GM21526 (cell line): Measurements from ENCODE around the gene STRN3.
"Not testable (repeated sequence)": the region's sequence is repeated elsewhere in the genome, so short reads cannot be mapped to it uniquely, and the experiment has no call there.

ENCODE experiments used
- ATAC-seq: cut with Tn5 transposase; IDR thresholded peaks from one replicate; pipeline ENCODE4 v1.9.1; 2021; ENCODE audit warnings: moderate library complexity; ENCODE audit not compliant: unreplicated experiment, low FRiP score

Gene STRN3

GRCh38 chr14:30925254-30925653, 100.9 kb downstream of the STRN3 start:
- ATAC-seq, result no peak

- ATAC-seq, result no peak
These were observed 104.4 kb downstream of the STRN3 start for GRCh38 chr14:30921788-30922187.

GRCh38 chr14:30921305-30921704, 104.9 kb downstream of the STRN3 start:
- no peak for ATAC-seq

GRCh38 chr14:30915596-30915995, 110.6 kb downstream of the STRN3 start:
- ATAC-seq, result no peak

GRCh38 chr14:30914812-30915211, 111.4 kb downstream of the STRN3 start:
- no peak for ATAC-seq

- no peak for ATAC-seq
These were observed 117.4 kb downstream of the STRN3 start for GRCh38 chr14:30908826-30909225.

GRCh38 chr14:30907659-30908057, 118.5 kb downstream of the STRN3 start:
- no peak for ATAC-seq

- ATAC-seq, result no peak
These were observed 119.2 kb downstream of the STRN3 start for GRCh38 chr14:30906752-30907658.

- no peak for ATAC-seq
These were observed 122.7 kb downstream of the STRN3 start for GRCh38 chr14:30903285-30904124.

- not testable (repeated sequence) for ATAC-seq
These were observed 129.1 kb downstream of the STRN3 start for GRCh38 chr14:30897121-30897520.

- ATAC-seq, result no peak
These were observed 129.7 kb downstream of the STRN3 start for GRCh38 chr14:30896435-30896834.

GRCh38 chr14:30894923-30895515, 131.2 kb downstream of the STRN3 start:
- no peak for ATAC-seq

- no peak for ATAC-seq
These were observed 132.4 kb downstream of the STRN3 start for GRCh38 chr14:30893819-30894218.

GRCh38 chr14:30889244-30889594, 137.0 kb downstream of the STRN3 start:
- ATAC-seq, result no peak

- ATAC-seq, result no peak
These were observed 137.5 kb downstream of the STRN3 start for GRCh38 chr14:30888480-30889243.

- ATAC-seq, result no peak
These were observed 140.1 kb downstream of the STRN3 start for GRCh38 chr14:30885840-30886740.

- no peak for ATAC-seq
These were observed 141.3 kb downstream of the STRN3 start for GRCh38 chr14:30884901-30885300.

- ATAC-seq, result peak; percentile 59
These were observed 142.5 kb downstream of the STRN3 start for GRCh38 chr14:30883508-30884294.

GRCh38 chr14:30882431-30882830, 143.7 kb downstream of the STRN3 start:
- ATAC-seq, result no peak
